Effector memory CD8-positive, alpha-beta T cell (primary cell): Measurements from ENCODE around the gene C17orf50.

ENCODE experiments used
- ATAC-seq: fragments of 150-1000 bp; cut with Tn5 transposase; replicated peaks from 2 replicates; pipeline ENCODE4 v1.10.0; 2021; ENCODE audit warnings: mild to moderate bottlenecking, moderate library complexity
- DNase-seq, 3 experiments: peaks; one replicate each; pipeline ENCODE4 v3.0.0; 2021
- H3K27ac Mint-ChIP-seq, 2 donors: one replicate each; pipeline ENCODE4 v1.8.0; 2022; ENCODE audit warnings: mild to moderate bottlenecking in 2 of 2, mixed read lengths in 2 of 2, moderate library complexity in 2 of 2
- H3K27me3 Mint-ChIP-seq, 2 donors: one replicate each; pipeline ENCODE4 v1.8.0; 2022; ENCODE audit warnings: mixed read lengths in 2 of 2
- H3K36me3 Mint-ChIP-seq: one replicate; pipeline ENCODE4 v1.8.0; 2022; ENCODE audit warnings: mild to moderate bottlenecking, moderate library complexity, mixed read lengths; ENCODE audit not compliant: insufficient read depth
- H3K4me1 Mint-ChIP-seq, 2 donors: one replicate each; pipeline ENCODE4 v1.8.0; 2022; ENCODE audit warnings: low read depth in 2 of 2, mixed read lengths in 2 of 2
- H3K4me3 Mint-ChIP-seq, 2 donors: one replicate each; pipeline ENCODE4 v1.8.0; 2022; ENCODE audit warnings: mild to moderate bottlenecking in 2 of 2, mixed read lengths in 2 of 2, moderate library complexity in 2 of 2
- H3K9me3 Mint-ChIP-seq, 2 donors: one replicate each; pipeline ENCODE4 v1.8.0; 2022; ENCODE audit warnings: mixed read lengths in 2 of 2

The C17orf50 gene

DNA sequence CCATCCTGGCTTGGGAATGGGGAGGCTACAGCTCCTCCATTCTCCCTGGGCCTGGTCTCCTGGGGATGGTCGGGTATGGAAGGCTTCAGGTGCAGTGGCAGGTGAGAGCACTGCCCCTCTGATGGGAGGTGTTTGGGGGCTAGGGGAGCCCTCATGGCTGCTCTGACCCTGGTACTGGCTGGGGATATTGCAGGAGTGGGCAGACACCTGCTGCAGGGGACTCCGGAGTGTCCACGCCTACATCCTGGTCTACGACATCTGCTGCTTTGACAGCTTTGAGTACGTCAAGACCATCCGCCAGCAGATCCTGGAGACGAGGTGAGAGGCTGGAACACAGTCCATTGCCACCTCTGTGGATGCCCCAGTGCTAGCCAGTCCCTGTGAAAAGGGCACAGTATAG is 20.5 kb upstream of the C17orf50 start:
- no peak for DNase-seq

DNA sequence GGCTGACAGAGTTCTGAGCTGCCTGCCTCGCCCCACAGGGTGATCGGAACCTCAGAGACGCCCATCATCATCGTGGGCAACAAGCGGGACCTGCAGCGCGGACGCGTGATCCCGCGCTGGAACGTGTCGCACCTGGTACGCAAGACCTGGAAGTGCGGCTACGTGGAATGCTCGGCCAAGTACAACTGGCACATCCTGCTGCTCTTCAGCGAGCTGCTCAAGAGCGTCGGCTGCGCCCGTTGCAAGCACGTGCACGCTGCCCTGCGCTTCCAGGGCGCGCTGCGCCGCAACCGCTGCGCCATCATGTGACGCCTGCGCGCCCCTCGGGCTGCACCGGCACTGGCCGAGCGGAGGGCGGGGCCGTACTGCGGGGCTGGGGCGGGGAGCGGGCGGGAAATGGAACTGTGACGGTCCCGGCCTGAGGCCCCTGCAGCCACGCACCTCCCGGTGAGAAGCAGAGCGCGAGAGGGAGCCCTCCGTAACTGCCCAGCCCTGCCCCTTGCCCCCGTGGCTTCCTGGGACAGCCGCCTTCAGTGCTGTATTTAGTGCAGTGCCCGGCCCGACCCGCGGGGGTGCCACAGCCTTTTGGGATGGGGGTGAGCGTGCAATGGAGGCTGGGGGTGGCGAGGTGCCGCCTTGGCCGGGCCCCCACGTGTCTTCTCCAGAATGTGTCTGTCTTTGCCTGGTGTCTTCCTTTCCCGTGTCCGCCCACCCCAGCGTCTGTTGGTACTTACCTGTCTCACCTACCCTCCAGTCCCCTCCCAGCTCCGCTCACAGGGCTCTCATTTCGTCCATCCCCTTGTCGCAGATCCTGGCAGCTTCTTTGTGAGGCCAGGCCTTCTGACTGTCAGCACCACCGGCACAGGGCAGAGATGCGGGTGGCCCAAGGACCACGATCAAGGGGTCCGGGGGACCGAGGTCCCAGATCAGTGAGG is 19.4 kb upstream of the C17orf50 start:
- H3K9me3 Mint-ChIP-seq: no peaks in the 10 kb centered on the region
- ATAC-seq (peak; percentile 68), DNase-seq (no peak)
- H3K36me3 Mint-ChIP-seq: peaks cover 5% of the 10 kb centered on the region
- peaks cover 22 to 68% of the 10 kb centered on the region in 2 donors for H3K27me3 Mint-ChIP-seq
- peaks cover 0 to 6% of the 10 kb centered on the region in 2 donors for H3K4me1 Mint-ChIP-seq
- H3K27ac Mint-ChIP-seq: no peak overlapping the region
- H3K4me3 Mint-ChIP-seq: peak overlapping the region; percentile 61 to 63

More for the DNA sequence above, 20.5 kb upstream of the C17orf50 start:
- peaks cover 0 to 6% of the 10 kb centered on the region in 2 donors for H3K4me1 Mint-ChIP-seq
- H3K27me3 Mint-ChIP-seq: peaks cover 22 to 60% of the 10 kb centered on the region in 2 donors
- H3K4me3 Mint-ChIP-seq: no peak overlapping the region
- H3K27ac Mint-ChIP-seq: no peak overlapping the region
- H3K36me3 Mint-ChIP-seq: peaks cover 5% of the 10 kb centered on the region
- ATAC-seq: no peak
- no peaks in the 10 kb centered on the region for H3K9me3 Mint-ChIP-seq

DNA sequence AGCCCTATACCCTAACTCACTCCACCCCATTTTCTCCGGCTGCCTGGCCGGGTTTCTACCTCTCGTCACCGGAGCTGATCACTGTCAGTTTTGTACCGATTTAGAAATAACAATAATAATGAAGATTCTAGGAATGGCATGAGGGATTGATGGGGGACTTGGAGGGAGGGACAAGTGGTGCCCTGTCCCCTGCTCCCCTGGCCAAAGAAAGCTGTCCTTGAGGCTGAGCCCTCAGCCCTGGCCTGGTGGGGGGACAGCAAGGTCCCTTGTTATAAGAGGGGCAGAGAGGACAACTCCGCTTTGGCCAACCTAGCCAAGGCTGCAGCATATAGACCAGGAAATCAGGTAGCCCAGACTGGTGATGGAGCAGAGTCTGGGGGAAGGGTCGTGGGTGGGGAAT is 18.2 kb upstream of the C17orf50 start:
- H3K27me3 Mint-ChIP-seq: peaks cover 22 to 77% of the 10 kb centered on the region in 2 donors
- H3K4me1 Mint-ChIP-seq: peaks cover 0 to 7% of the 10 kb centered on the region in 2 donors
- H3K27ac Mint-ChIP-seq: no peak overlapping the region
- no peak for ATAC-seq
- DNase-seq: no peak
- peaks cover 5% of the 10 kb centered on the region for H3K36me3 Mint-ChIP-seq
- H3K9me3 Mint-ChIP-seq: no peaks in the 10 kb centered on the region
- no peak overlapping the region for H3K4me3 Mint-ChIP-seq

DNA sequence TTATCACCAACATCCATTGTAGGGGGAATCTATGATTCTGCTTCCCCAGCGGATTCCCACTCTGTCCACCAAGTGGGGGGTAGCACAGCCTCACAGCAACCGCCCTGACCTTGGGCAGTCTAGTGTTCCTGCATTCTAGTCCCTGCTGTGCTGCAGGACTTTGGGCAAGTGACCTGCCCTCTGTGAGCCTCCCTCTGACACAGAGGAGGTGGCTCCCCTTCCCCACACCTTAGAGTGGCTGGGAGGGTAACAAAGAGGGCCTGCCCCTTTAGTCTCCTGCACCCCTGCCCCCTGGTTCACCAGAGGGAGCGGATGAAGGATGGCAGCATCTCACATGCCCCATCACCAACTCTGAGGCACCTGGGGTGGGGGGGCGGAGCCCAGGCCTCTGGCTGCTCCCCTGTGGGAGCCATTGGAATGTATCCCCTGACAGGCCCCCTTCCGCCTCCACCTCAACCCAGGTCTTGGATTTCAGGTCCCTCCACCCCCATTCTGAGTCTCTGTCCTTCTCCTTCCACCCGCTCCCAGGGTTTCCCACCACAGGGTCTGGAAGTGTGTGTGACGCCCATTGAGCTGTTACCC is 17.7 kb upstream of the C17orf50 start:
- H3K9me3 Mint-ChIP-seq: no peaks in the 10 kb centered on the region
- ATAC-seq (no peak), DNase-seq (no peak)
- no peak overlapping the region for H3K27ac Mint-ChIP-seq
- H3K36me3 Mint-ChIP-seq: peaks cover 5% of the 10 kb centered on the region
- peaks cover 0 to 7% of the 10 kb centered on the region in 2 donors for H3K4me1 Mint-ChIP-seq
- peaks cover 22 to 82% of the 10 kb centered on the region in 2 donors for H3K27me3 Mint-ChIP-seq
- no peak overlapping the region for H3K4me3 Mint-ChIP-seq

DNA sequence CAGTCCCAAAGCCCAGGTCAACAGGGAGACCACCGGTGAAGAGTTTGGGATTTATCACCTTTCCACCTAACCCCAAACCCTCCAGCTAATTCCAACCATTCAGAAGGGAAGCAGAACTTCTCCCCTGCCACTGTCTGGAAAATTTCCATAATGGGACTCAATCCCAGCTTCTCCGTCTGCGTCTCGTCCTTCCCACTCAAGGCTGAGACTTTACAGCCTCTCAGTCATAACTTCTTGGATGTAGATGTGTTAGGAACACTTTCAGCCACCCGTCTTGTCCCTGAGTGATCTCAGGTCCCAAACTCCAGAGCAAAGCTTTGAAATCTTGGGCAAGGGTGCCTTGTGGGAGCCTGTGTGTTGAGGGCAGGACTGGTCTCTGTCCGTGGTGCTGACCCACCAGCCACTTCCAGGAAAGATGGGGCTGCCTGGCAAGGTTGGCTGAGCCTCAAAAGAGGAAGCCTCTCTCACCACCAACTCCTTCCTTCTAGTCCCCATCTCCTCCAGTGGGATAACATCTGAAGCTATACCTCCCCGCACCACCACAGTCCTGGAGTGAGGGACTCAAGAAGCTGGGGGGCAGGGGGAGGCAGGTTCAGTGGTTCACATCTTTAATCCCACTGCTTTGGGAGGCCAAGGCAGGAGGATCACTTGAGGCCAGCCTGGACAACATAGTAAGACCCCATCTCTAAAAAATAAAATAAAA is 16.9 kb upstream of the C17orf50 start:
- Mint-ChIP-seq H3K4me3 (no peak overlapping the region), H3K9me3 (no peaks in the 10 kb centered on the region), H3K27me3 (peaks cover 28 to 90% of the 10 kb centered on the region in 2 donors), H3K4me1 (peaks cover 0 to 7% of the 10 kb centered on the region in 2 donors), H3K36me3 (peaks cover 5% of the 10 kb centered on the region), H3K27ac (no peak overlapping the region)
- DNase-seq (no peak), ATAC-seq (no peak)

DNA sequence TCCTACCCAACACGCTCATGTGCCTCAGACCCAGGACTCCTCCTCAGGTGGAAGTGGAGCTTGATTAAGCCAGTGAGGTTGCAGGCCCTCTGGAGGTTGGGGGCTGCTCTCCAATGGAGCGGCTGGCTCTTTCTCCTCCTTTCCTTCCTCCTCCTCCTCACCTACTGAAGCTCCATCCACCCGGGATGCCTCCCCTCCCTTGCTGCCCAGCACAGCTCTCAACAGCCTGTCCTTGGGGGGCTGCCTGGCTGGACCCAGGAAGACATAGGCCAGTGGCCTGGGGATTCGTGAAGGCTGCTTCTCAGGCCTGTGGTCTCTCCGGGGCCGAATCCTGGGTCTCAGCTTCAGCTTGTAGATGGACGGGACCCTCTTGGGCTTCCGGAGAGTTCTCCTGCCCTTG is 15.9 kb upstream of the C17orf50 start:
- ATAC-seq (no peak), DNase-seq (no peak)
- Mint-ChIP-seq H3K9me3 (no peaks in the 10 kb centered on the region), H3K27ac (no peak overlapping the region), H3K27me3 (peaks cover 39 to 93% of the 10 kb centered on the region in 2 donors), H3K4me3 (no peak overlapping the region), H3K36me3 (peaks cover 5% of the 10 kb centered on the region), H3K4me1 (peaks cover 3 to 14% of the 10 kb centered on the region in 2 donors)

DNA sequence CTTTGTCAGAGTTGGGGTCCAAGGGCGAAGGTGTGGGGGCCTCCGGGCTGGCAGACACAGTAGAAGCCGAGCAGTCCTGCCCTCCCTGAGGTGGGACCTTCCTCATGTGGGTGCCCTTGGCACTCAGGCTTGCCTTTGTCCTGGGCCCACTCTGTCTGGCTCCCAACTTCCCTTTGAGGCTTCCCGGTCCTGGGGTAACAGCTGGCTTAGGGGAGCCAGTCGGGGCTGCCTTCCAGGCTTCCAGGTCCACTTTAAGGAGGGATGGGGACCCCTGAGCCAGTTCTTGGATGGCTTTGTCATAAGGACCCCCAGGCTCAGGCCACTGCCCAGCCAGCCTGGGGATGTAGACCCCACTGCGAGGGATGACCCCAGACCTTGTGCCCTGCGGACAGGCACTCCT is 15.4 kb upstream of the C17orf50 start:
- Mint-ChIP-seq H3K9me3 (no peaks in the 10 kb centered on the region), H3K27me3 (peaks cover 42 to 93% of the 10 kb centered on the region in 2 donors), H3K4me1 (peaks cover 3 to 14% of the 10 kb centered on the region in 2 donors), H3K4me3 (no peak overlapping the region), H3K27ac (no peak overlapping the region), H3K36me3 (peaks cover 5% of the 10 kb centered on the region)
- DNase-seq (no peak), ATAC-seq (no peak)

DNA sequence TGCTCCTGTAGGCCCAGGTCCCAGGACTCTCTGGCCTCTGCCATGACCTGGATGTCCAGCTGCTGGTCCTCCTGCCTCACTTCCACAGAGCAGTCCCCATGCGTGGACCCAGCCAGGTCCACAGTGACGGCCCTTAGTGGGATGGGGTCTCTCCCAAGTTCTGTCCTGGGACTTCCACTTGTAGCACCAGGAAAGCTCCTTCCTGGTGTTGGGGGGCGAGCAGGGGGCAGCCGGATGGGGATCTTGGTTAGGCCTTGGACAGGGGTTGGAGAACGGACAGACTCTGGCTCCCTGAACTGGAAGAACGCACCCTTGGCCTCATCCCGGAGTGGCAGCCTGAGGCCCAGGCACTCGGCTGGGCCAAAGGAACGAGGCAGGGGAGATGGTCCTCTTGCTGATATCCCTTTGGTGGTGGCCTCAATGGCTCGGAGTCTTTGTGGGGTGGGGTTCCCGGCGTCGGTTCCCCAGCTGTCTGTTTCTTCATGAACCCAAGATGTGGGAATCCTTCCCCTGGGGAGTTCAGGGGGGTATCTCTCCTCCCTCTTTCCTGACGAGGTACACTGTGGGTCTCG is 14.9 kb upstream of the C17orf50 start:
- H3K9me3 Mint-ChIP-seq: no peaks in the 10 kb centered on the region

DNA sequence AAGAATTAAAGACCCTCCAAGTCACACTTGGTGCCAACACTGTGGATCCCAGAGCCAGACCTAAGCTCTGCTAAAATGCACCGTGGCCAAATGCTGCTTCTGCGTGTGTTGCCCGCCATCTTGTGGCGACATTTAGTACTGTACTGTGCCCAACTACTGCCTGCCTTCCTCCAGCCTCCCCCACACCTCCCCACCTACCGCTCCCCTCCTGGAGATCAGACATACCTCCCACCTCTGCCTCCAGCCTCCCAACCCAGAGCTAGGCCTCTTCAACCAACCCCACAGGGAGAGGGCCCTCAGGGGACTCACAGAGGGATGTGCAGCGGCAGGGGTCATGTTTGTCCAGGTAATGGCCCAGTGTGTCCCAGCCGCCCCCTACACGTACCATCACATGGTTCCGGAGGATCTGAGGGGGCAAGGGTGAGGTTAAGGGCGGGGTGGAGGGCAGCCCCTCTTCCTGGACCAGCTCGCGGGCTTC is 13.1 kb upstream of the C17orf50 start:
- DNase-seq (peak; percentile 73 to 81 (median 74)), ATAC-seq (peak; percentile 98)
- H3K27me3 Mint-ChIP-seq: peaks cover 48 to 93% of the 10 kb centered on the region in 2 donors
- H3K9me3 Mint-ChIP-seq: no peaks in the 10 kb centered on the region
- peaks cover 3 to 10% of the 10 kb centered on the region in 2 donors for H3K4me1 Mint-ChIP-seq
- no peak overlapping the region for H3K4me3 Mint-ChIP-seq
- no peak overlapping the region for H3K27ac Mint-ChIP-seq
- no peaks in the 10 kb centered on the region for H3K36me3 Mint-ChIP-seq

More for the DNA sequence above, 14.9 kb upstream of the C17orf50 start:
- Mint-ChIP-seq H3K4me1 (peaks cover 3 to 14% of the 10 kb centered on the region in 2 donors), H3K27ac (no peak overlapping the region), H3K36me3 (peaks cover under 1% of the 10 kb centered on the region), H3K4me3 (no peak overlapping the region), H3K27me3 (peaks cover 48 to 93% of the 10 kb centered on the region in 2 donors)
- DNase-seq: no peak
- no peak for ATAC-seq

DNA sequence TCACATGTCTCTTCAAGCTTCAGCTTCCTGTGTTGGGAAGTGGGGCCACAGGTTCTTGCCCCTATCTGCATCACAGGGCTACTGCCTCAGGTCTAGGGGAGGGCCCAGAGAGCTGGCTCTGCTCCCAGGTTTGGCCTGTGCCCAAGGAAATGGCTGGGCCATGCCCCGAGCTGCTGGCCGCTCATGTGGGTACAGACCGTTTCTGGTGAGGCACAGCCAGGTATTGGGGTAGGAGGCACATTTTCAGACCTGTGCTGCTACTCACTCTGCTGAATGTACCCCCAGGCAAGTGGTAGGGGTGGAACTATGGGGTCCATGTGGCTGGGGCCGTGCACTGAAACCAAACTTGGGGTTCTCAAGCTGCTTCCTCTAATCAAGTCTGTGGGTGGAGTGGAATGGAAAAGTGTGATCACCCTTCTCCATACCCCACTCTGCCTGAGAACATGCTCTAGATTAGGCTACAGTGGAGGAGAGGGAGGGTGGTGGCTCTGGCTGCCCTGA is 12.3 kb upstream of the C17orf50 start:
- no peaks in the 10 kb centered on the region for H3K36me3 Mint-ChIP-seq
- H3K9me3 Mint-ChIP-seq: no peaks in the 10 kb centered on the region
- H3K27me3 Mint-ChIP-seq: peaks cover 51 to 93% of the 10 kb centered on the region in 2 donors
- no peak overlapping the region for H3K4me3 Mint-ChIP-seq
- peaks cover 3 to 10% of the 10 kb centered on the region in 2 donors for H3K4me1 Mint-ChIP-seq
- DNase-seq: no peak
- no peak for ATAC-seq
- no peak overlapping the region for H3K27ac Mint-ChIP-seq

DNA sequence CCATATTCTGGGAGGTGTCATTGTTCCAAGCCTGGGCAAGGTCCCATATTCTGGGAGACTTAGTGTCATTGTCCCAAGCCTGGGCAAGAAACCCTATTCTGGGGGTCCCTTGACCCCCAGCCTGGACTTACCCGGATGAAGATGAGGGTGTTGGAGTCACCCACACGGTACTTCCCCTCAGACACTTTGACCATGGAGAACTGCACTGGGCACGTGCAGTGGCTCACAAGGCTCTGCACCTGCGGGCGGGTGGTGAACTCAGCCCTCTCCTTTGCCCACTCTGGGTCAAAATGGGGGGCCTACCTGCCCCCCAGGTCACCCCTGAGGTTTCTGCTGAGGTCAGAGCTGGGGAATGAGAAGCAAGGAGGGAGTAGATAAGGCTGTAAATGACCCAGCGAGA is 11.7 kb upstream of the C17orf50 start:
- Mint-ChIP-seq H3K27ac (no peak overlapping the region), H3K27me3 (peaks cover 50 to 90% of the 10 kb centered on the region in 2 donors), H3K9me3 (no peaks in the 10 kb centered on the region), H3K36me3 (no peaks in the 10 kb centered on the region), H3K4me1 (peaks cover 3 to 10% of the 10 kb centered on the region in 2 donors), H3K4me3 (no peak overlapping the region)
- ATAC-seq (no peak), DNase-seq (no peak)

DNA sequence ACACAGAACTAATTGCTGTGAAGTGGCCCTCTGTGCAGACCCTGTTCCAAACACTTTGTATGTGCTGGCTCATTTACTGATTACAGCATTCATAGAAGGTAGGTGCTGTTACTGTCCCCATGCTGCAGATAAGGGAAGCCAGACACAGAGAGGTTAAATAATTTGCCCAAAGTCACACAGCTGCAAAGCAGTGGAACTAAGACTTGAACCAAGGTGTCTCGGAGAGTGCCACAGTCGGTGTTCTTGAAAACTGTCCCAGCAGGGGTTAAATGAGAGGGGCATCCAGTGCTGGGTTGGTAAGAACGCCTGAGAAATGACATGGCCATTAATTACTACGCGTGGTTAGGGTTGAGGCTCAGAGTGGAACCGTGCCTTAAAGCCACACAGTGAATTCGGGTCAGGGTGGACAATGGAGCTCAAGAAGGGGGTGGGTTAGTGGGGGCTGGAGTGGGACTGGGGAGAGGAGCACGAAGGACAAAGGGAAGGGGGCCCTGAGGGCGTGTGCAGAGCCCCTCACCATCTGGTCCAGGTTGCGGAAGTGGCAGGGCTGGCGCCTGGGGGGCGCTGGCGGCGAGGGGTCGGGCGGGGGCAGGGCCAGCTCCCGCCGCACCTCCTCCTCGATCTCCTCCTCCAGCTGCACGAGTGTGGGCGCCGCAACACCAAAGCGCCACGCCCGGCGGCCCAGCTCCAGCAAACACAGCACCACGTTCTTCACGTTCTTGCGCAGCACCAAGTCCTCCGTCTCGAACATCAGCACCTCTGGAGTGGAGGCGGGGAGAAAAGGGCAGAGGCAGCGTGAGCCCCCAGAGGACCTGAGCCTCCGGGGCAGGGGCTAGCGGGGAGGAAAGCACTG is 10.9 kb upstream of the C17orf50 start:
- no peaks in the 10 kb centered on the region for H3K9me3 Mint-ChIP-seq
- ATAC-seq (no peak), DNase-seq (no peak)
- peaks cover 50 to 82% of the 10 kb centered on the region in 2 donors for H3K27me3 Mint-ChIP-seq
- H3K4me1 Mint-ChIP-seq: peaks cover 3 to 10% of the 10 kb centered on the region in 2 donors
- no peak overlapping the region for H3K27ac Mint-ChIP-seq
- peak overlapping the region in 1 of 2 donors; percentile 25 for H3K4me3 Mint-ChIP-seq
- H3K36me3 Mint-ChIP-seq: no peaks in the 10 kb centered on the region
